Suprapubic skin (tissue), 4 donors: ENCODE data around the gene ZNF592. TPM values are rescaled to one million over a fixed set of nuclear protein-coding genes. Genes with fewer than 3 reads are reported as not detected.
A peak's percentile ranks its signal among the peaks of the same experiment; 100 is the strongest.
"Not testable (repeated sequence)": the region's sequence is repeated elsewhere in the genome, so short reads cannot be mapped to it uniquely, and the experiment has no call there.

ENCODE experiments used
- DNase-seq, 2 donors: peaks; one replicate each; pipeline ENCODE4 v3.0.0-alpha.2; 2019; ENCODE audit warnings: low spot score in 2 of 2
- H3K27ac ChIP-seq: fragments of 200-600 bp; sonication (generic); one replicate; pipeline ENCODE4 v1.5.1; 2019
- H3K27me3 ChIP-seq: fragments of 200-600 bp; sonication (generic); one replicate; pipeline ENCODE4 v1.5.1; 2019
- H3K36me3 ChIP-seq: fragments of 200-600 bp; sonication (generic); one replicate; pipeline ENCODE4 v1.5.1; 2019
- H3K4me1 ChIP-seq: fragments of 200-600 bp; sonication (generic); one replicate; pipeline ENCODE4 v1.5.1; 2019
- H3K4me3 ChIP-seq: fragments of 200-600 bp; sonication (generic); one replicate; pipeline ENCODE4 v1.5.1; 2019; ENCODE audit warnings: mild to moderate bottlenecking
- H3K9me3 ChIP-seq: fragments of 200-600 bp; sonication (generic); one replicate; pipeline ENCODE4 v1.5.1; 2019
- CTCF ChIP-seq, 2 donors: fragments of 200-600 bp in 1 of 2; fragments of 450-650 bp in 1 of 2; sonication (generic) in 1 of 2; IDR thresholded peaks; one replicate each; pipeline ENCODE4 v1.5.1; 2016 to 2019; ENCODE audit warnings: antibody characterized with exemption in 2 of 2, mild to moderate bottlenecking in 1 of 2, moderate library complexity in 1 of 2
- EP300 ChIP-seq: sonication (generic); formaldehyde crosslinking; IDR thresholded peaks from one replicate; pipeline ENCODE4 v1.6.1; 2017; ENCODE audit warnings: antibody characterized with exemption
- POLR2A ChIP-seq, 2 donors: fragments of 450-650 bp; IDR thresholded peaks; one replicate each; pipeline ENCODE4 v1.6.1; 2017; ENCODE audit warnings: antibody characterized with exemption in 2 of 2, mild to moderate bottlenecking in 2 of 2, moderate library complexity in 2 of 2
- POLR2AphosphoS5 ChIP-seq, 3 donors: sonication (generic); formaldehyde crosslinking; IDR thresholded peaks; one replicate each; pipeline ENCODE4 v1.6.1; 2017; ENCODE audit warnings: antibody characterized with exemption in 3 of 3
- WGBS: methylation state at CpG from one replicate; pipeline ENCODE4 v1.1.5; 2018; 5-methylcytosine and 5-hydroxymethylcytosine counted together
- total RNA-seq, 4 donors: library from RNA; depleted of rRNA; stranded (reverse); fragments of >200 nt; gene quantifications; one replicate each; pipeline ENCODE4 v1.1.0, GENCODE V29; 2016

Gene ZNF592
- total RNA-seq, 4 donors from 2014 or later, result 23.1 to 37.2 (median 30.7) TPM

- WGBS, result 72% methylated on average over 10 of the region's 10 CpGs
- peak in 1 of 2 donors; percentile 45 for DNase-seq
- H3K36me3 ChIP-seq, result no peaks in the 10 kb centered on the region
- H3K27ac ChIP-seq, result peak overlapping the region; percentile 10
- H3K9me3 ChIP-seq, result no peaks in the 10 kb centered on the region
- H3K27me3 ChIP-seq, result no peaks in the 10 kb centered on the region
- TF ChIP-seq CTCF (IDR thresholded peaks at IDR 0.05) (no peak), POLR2A (IDR thresholded peaks at IDR 0.05) (no peak), EP300 (no peak), POLR2AphosphoS5 (IDR thresholded peaks at IDR 0.05) (no peak)
- H3K4me3 ChIP-seq, result no peak overlapping the region
- peaks cover 7% of the 10 kb centered on the region for H3K4me1 ChIP-seq
Measured at GRCh38 chr15:84840255-84840654, 91.9 kb downstream of the ZNF592 start.

GRCh38 chr15:84840741-84841429, 92.5 kb downstream of the ZNF592 start:
- Histone ChIP-seq H3K9me3 (no peaks in the 10 kb centered on the region), H3K36me3 (no peaks in the 10 kb centered on the region), H3K27ac (no peak overlapping the region), H3K4me3 (no peak overlapping the region), H3K4me1 (peaks cover 7% of the 10 kb centered on the region), H3K27me3 (no peaks in the 10 kb centered on the region)
- 86% methylated on average over 9 of the region's 12 CpGs for WGBS
- TF ChIP-seq CTCF (IDR thresholded peaks at IDR 0.05), result no peak
- no peak for TF ChIP-seq POLR2A (IDR thresholded peaks at IDR 0.05)
- peak; percentile 48 for TF ChIP-seq EP300
- no peak for TF ChIP-seq POLR2AphosphoS5 (IDR thresholded peaks at IDR 0.05)
- peak in 1 of 2 donors; percentile 64 for DNase-seq

- Histone ChIP-seq H3K9me3 (peaks cover 7% of the 10 kb centered on the region), H3K4me3 (no peak overlapping the region), H3K36me3 (no peaks in the 10 kb centered on the region), H3K27ac (no peak overlapping the region), H3K27me3 (no peaks in the 10 kb centered on the region), H3K4me1 (peaks cover 7% of the 10 kb centered on the region)
- WGBS, result 100% methylated on average over 1 of the region's 1 CpG
- no peak for DNase-seq
- TF ChIP-seq POLR2AphosphoS5 (IDR thresholded peaks at IDR 0.05) (no peak), POLR2A (IDR thresholded peaks at IDR 0.05) (no peak), CTCF (IDR thresholded peaks at IDR 0.05) (no peak), EP300 (no peak)
Measured at GRCh38 chr15:84842781-84843180, 94.4 kb downstream of the ZNF592 start.

- Histone ChIP-seq H3K4me3 (no peak overlapping the region), H3K27me3 (no peaks in the 10 kb centered on the region), H3K27ac (no peak overlapping the region), H3K36me3 (no peaks in the 10 kb centered on the region), H3K9me3 (peaks cover 10% of the 10 kb centered on the region), H3K4me1 (peaks cover 7% of the 10 kb centered on the region)
- 85% methylated on average over 2 of the region's 2 CpGs for WGBS
- DNase-seq, result no peak
- TF ChIP-seq EP300 (no peak), POLR2AphosphoS5 (IDR thresholded peaks at IDR 0.05) (no peak), POLR2A (IDR thresholded peaks at IDR 0.05) (no peak), CTCF (IDR thresholded peaks at IDR 0.05) (no peak)
Measured at GRCh38 chr15:84844964-84845363, 96.6 kb downstream of the ZNF592 start.

GRCh38 chr15:84845631-84846030, 97.2 kb downstream of the ZNF592 start:
- H3K36me3 ChIP-seq, H3K27me3 ChIP-seq, H3K4me3 ChIP-seq, H3K27ac ChIP-seq, H3K4me1 ChIP-seq: not testable (repeated sequence)
- H3K9me3 ChIP-seq, result peaks cover 10% of the 10 kb centered on the region
- DNase-seq, result peak in 1 of 2 donors; percentile 65
- peak; percentile 54 to 58 for TF ChIP-seq CTCF (IDR thresholded peaks at IDR 0.05)
- WGBS, result 62% methylated on average over 7 of the region's 7 CpGs
